ENCODE results near the gene A1CF.
"Not testable (repeated sequence)": the region's sequence is repeated elsewhere in the genome, so short reads cannot be mapped to it uniquely, and the experiment has no call there.

The A1CF gene

GRCh38 chr10:50782017-50782416, 103.4 kb downstream of the A1CF start:
- DNase-seq, result not testable (repeated sequence)

GRCh38 chr10:50780036-50780435, 105.4 kb downstream of the A1CF start:
- not testable (repeated sequence) for DNase-seq

GRCh38 chr10:50774868-50775267, 110.6 kb downstream of the A1CF start:
- not testable (repeated sequence) for DNase-seq

- DNase-seq, result not testable (repeated sequence)
Measured at GRCh38 chr10:50772042-50772441, 113.4 kb downstream of the A1CF start.

GRCh38 chr10:50766774-50767513, 118.5 kb downstream of the A1CF start:
- not testable (repeated sequence) for DNase-seq

Measured in NCI-H1048 (cell line).